ENCODE data around the gene APOL4. TPM values are rescaled to one million over a fixed set of nuclear protein-coding genes. Genes with fewer than 3 reads are reported as not detected.

The APOL4 gene
- total and polyA plus RNA-seq, 12 donors, result 1.6 to 22.6 (median 4.2) TPM; not detected in 1

DNA sequence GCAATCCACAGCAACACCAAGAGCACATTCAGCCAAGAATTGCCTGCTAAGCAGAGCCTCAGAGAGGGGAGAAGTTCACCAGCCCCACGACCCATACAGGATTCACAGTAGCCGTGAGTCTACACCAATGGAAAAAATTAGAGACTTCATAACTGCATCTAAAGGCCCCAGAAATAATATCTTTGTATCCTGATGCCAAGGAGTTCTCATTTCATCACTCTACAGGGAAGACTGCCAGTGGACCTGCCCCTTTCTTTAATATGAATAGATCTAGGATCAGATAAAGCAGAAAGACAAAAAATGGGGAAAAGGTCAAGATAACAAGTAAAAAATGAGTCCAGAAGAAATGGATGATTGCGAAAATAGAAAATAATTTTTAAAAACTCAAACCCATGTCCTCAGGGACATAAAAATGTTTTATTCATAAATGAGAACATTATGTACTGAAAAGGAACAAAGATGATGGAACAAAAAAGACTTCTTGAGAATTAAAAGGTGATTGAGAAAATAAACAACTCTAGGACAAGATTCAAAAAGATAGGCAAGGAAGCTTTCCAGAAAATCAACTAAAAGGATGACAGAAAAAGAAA lies 50.5 kb downstream of the APOL4 start:
- H3K27me3 ChIP-seq, result no peaks in the 10 kb centered on the region
- H3K4me1 ChIP-seq, result peaks cover 13 to 100% (median 86%) of the 10 kb centered on the region in 9 donors
- ATAC-seq, result peak in 1 of 8 donors; percentile 32
- H3K27ac ChIP-seq, result peak overlapping the region in 9 of 10 donors; percentile 2 to 94 (median 52)
- WGBS, 2 donors, result 52 to 63% methylated on average over 3 of the region's 3 CpGs
- no peak overlapping the region for H3K4me3 ChIP-seq
- H3K9me3 ChIP-seq, result no peaks in the 10 kb centered on the region
- H3K36me3 ChIP-seq, result peaks cover 0 to 60% (median 11%) of the 10 kb centered on the region in 9 donors
- no peak for DNase-seq
- no peak for TF ChIP-seq CTCF (IDR thresholded peaks at IDR 0.05)
- intact Hi-C loops (cut with DNase I), result loop anchor here in 1 of 10 donors (10.0 kb wide), 1 partner anchor 334 kb away; the partner anchor contains the start of gene TXN2

GRCh38 chr22:36149441-36149840 lies 52.2 kb downstream of the APOL4 start:
- TF ChIP-seq CTCF (IDR thresholded peaks at IDR 0.05), result no peak
- no peak overlapping the region for H3K4me3 ChIP-seq
- H3K4me1 ChIP-seq, result peaks cover 9 to 94% (median 78%) of the 10 kb centered on the region in 9 donors
- no peaks in the 10 kb centered on the region for H3K9me3 ChIP-seq
- ATAC-seq (no peak), DNase-seq (no peak)
- WGBS, 2 donors, result 67 to 70% methylated on average over 4 of the region's 4 CpGs
- peaks cover 0 to 63% (median 12%) of the 10 kb centered on the region in 9 donors for H3K36me3 ChIP-seq
- peak overlapping the region in 2 of 10 donors; percentile 32 for H3K27ac ChIP-seq
- intact Hi-C loops (cut with DNase I), result loop anchor here in 4 of 10 donors (5.0 to 10.0 kb wide), 3 partner anchors 33 to 128 kb away; no protein-coding TSS in a partner anchor
- H3K27me3 ChIP-seq, result no peaks in the 10 kb centered on the region

DNA sequence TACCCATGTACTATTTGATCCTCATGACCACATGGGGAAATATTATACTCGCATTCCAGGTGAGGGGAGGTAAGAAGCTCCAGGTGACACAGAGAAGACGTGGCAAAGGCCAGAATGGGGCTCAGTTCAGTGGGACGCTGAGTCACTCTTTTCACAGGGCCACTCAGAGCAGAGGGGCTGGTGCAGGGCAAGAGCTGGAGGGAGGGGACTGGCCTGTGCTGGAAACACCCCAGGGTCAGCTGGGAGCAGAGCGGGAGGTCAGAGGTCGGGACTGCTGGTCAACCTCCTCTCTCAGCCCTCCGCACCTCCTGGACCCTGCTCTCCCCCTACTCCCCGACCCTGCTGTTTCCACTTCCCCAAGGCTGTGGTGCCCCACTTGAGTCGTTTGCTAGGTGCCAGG lies 53.2 kb downstream of the APOL4 start:
- no peak for TF ChIP-seq CTCF (IDR thresholded peaks at IDR 0.05)
- 84 to 91% methylated on average over 8 of the region's 8 CpGs for WGBS, 2 donors
- Histone ChIP-seq H3K9me3 (no peaks in the 10 kb centered on the region), H3K27ac (peak overlapping the region in 3 of 10 donors; percentile 11 to 64 (median 32)), H3K4me3 (no peak overlapping the region), H3K36me3 (peaks cover 0 to 65% (median 15%) of the 10 kb centered on the region in 9 donors), H3K4me1 (peaks cover 9 to 84% (median 68%) of the 10 kb centered on the region in 9 donors), H3K27me3 (no peaks in the 10 kb centered on the region)
- peak in 1 of 8 donors; percentile 8 for ATAC-seq
- no peak for DNase-seq
- intact Hi-C loops (cut with DNase I), result loop anchor here in 4 of 10 donors (5.0 to 10.0 kb wide), 3 partner anchors 34 to 129 kb away; no protein-coding TSS in a partner anchor

DNA sequence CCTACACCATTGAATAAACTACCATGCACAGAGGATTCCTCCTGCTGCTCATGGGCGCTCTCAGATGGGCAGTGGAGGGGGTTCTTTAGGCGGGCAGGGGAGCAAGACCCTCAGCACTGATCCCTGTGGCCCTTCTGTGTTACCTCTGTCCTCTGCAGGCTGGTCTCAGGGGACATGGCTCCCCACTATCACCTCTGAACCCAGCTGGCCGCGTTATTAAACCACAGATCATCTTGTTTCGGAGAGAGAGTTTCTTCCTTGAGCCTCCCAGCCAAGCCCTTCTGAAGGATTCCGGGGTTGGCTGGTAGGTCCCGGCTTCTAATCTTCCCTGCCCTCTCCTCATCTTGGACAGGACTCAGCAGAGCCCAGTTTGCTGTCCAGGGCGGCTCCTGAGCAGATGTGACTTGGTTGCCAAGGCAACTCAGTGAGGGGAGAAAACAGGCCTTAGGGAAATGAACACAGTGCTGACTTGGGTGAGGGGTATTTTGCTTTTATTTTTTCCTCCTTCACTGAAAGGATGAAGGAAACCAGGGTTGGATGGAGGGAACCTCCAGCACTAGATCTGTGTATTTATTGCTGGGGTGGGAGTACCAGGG lies 54.3 kb downstream of the APOL4 start:
- H3K36me3 ChIP-seq, result peaks cover 0 to 77% (median 26%) of the 10 kb centered on the region in 9 donors
- no peaks in the 10 kb centered on the region for H3K9me3 ChIP-seq
- TF ChIP-seq CTCF (IDR thresholded peaks at IDR 0.05), result no peak
- intact Hi-C loops (cut with DNase I), result loop anchor here in 6 of 10 donors (2.0 to 10.0 kb wide), 4 partner anchors 34 to 130 kb away; no protein-coding TSS in a partner anchor
- 65 to 75% methylated on average over 8 of the region's 8 CpGs for WGBS, 2 donors
- no peaks in the 10 kb centered on the region for H3K27me3 ChIP-seq
- peak overlapping the region in 6 of 10 donors; percentile 10 to 64 (median 28) for H3K27ac ChIP-seq
- H3K4me1 ChIP-seq, result peaks cover 9 to 73% (median 56%) of the 10 kb centered on the region in 9 donors
- ATAC-seq (no peak), DNase-seq (no peak)
- no peak overlapping the region for H3K4me3 ChIP-seq
